ENCODE results near the gene SERPINH1.

Gene SERPINH1

GRCh38 chr11:75547617-75548058 lies 14.4 kb upstream of the SERPINH1 start:
- H3K4me1 ChIP-seq (ENCODE audit: low read length), result no peaks in the 10 kb centered on the region
- TF ChIP-seq EZH2phosphoT487 (IDR thresholded peaks at IDR 0.05; ENCODE audit: low read length) (no peak), CTCF (IDR thresholded peaks at IDR 0.05; ENCODE audit: low read length) (peak; percentile 77), EZH2 (optimal IDR thresholded peaks at IDR 0.05; ENCODE audit: low read depth, low read length) (no peak)
- no peak overlapping the region for H3K9ac ChIP-seq (ENCODE audit: low read length)
- H3K4me3 ChIP-seq (ENCODE audit: low read length), result no peak overlapping the region
- no peaks in the 10 kb centered on the region for H3K9me2 ChIP-seq (replicated peaks; ENCODE audit: insufficient read depth, low read length)
- no peaks in the 10 kb centered on the region for H4K20me1 ChIP-seq (ENCODE audit: insufficient read depth, low read length)
- no peaks in the 10 kb centered on the region for H3K9me3 ChIP-seq (replicated peaks; ENCODE audit: insufficient read depth, low read length)
- no peak overlapping the region for H3K4me2 ChIP-seq (ENCODE audit: low read depth, low read length)
- no peaks in the 10 kb centered on the region for H3K79me2 ChIP-seq (ENCODE audit: low read length)
- no peaks in the 10 kb centered on the region for H3F3A ChIP-seq (ENCODE audit: insufficient read depth, low read length)
- no peak overlapping the region for H2AFZ ChIP-seq (ENCODE audit: low read length)
- no peak overlapping the region for H3K27ac ChIP-seq (ENCODE audit: low read length)
- no peaks in the 10 kb centered on the region for H3K36me3 ChIP-seq (replicated peaks; ENCODE audit: insufficient read depth, low read length)
- DNase-seq, result peak; percentile 33
- peaks cover 10% of the 10 kb centered on the region; the same call in 1 of the 2 replicates for H3K27me3 ChIP-seq (replicated peaks; ENCODE audit: insufficient read depth, low read length)

DNA sequence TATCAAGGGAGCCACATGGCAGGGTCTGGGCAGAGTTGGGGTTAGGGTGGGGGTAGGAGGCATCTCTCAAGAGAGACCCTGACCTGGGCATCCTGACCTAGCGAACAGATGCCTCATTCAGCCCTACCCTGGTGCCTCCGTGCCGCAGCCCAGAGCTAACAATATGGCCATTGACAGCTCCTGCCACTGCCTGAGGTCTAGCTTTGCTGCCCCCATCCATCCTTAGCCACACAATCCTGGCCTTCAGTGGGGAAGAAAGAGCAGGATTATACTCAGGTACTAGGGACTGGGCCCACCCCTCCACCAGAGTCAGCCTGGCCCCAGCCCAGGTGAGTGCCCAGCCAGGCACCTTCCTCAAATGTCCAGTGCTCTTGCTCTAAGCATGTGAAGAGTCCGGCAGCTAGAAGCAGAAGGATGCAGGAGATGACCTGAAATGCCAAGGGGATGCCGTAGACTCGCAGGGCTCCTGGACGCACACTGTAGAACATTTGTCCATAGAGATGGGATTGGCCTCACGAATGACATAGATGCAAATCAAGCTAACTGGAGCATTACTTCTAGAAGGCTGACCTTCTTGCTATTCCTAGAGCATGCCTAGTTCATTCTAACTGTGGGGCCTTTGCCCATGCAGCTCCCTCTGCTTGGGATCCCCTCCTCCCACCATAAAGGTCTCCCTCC lies 13.3 kb upstream of the SERPINH1 start:
- Histone ChIP-seq H3K4me2 (ENCODE audit: low read depth, low read length) (no peak overlapping the region), H3K79me2 (ENCODE audit: low read length) (no peaks in the 10 kb centered on the region), H4K20me1 (ENCODE audit: insufficient read depth, low read length) (no peaks in the 10 kb centered on the region), H3K27me3 (replicated peaks; ENCODE audit: insufficient read depth, low read length) (peaks cover 10% of the 10 kb centered on the region; the same call in 1 of the 2 replicates), H3K27ac (ENCODE audit: low read length) (no peak overlapping the region), H3K4me3 (ENCODE audit: low read length) (no peak overlapping the region), H3K9ac (ENCODE audit: low read length) (no peak overlapping the region), H3K9me3 (replicated peaks; ENCODE audit: insufficient read depth, low read length) (no peaks in the 10 kb centered on the region), H3K36me3 (replicated peaks; ENCODE audit: insufficient read depth, low read length) (no peaks in the 10 kb centered on the region), H2AFZ (ENCODE audit: low read length) (no peak overlapping the region), H3K4me1 (ENCODE audit: low read length) (no peaks in the 10 kb centered on the region), H3K9me2 (replicated peaks; ENCODE audit: insufficient read depth, low read length) (no peaks in the 10 kb centered on the region), H3F3A (ENCODE audit: insufficient read depth, low read length) (no peaks in the 10 kb centered on the region)
- TF ChIP-seq EZH2phosphoT487 (IDR thresholded peaks at IDR 0.05; ENCODE audit: low read length) (no peak), CTCF (IDR thresholded peaks at IDR 0.05; ENCODE audit: low read length) (no peak), EZH2 (optimal IDR thresholded peaks at IDR 0.05; ENCODE audit: low read depth, low read length) (no peak)
- no peak for DNase-seq

DNA sequence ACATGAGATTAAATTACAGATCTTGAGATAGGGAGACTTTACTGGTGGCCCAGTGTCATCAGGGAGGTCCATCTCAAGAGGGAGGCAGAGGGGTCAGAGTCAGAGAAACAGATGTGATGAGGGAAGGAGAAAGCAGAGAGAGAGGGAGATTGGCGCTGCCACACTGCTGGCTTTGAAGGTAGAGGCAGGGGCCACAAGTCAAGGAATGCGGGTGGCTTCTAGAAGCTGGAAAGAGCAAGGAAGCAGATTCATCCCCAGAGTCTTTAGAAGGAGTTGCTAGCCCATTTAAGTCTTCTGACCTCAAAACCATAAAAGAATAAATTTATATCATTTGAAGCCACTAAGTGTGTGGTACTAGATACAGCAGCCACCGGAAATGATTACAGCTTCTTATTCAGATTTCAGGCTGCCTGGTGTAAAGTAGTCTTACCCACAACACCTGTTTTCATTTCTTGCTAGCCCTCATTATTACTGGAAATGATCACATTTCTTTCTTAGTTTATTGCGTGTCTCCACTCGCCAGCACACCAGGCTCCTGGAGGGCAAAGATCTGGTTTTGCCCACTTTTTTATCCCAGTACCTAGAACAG lies 12.6 kb upstream of the SERPINH1 start:
- no peaks in the 10 kb centered on the region for H3K36me3 ChIP-seq (replicated peaks; ENCODE audit: insufficient read depth, low read length)
- no peak overlapping the region for H2AFZ ChIP-seq (ENCODE audit: low read length)
- H3F3A ChIP-seq (ENCODE audit: insufficient read depth, low read length), result no peaks in the 10 kb centered on the region
- H4K20me1 ChIP-seq (ENCODE audit: insufficient read depth, low read length), result no peaks in the 10 kb centered on the region
- H3K9ac ChIP-seq (ENCODE audit: low read length), result no peak overlapping the region
- H3K4me3 ChIP-seq (ENCODE audit: low read length), result no peak overlapping the region
- H3K9me2 ChIP-seq (replicated peaks; ENCODE audit: insufficient read depth, low read length), result no peaks in the 10 kb centered on the region
- H3K4me2 ChIP-seq (ENCODE audit: low read depth, low read length), result no peak overlapping the region
- TF ChIP-seq CTCF (IDR thresholded peaks at IDR 0.05; ENCODE audit: low read length), result no peak
- TF ChIP-seq EZH2 (optimal IDR thresholded peaks at IDR 0.05; ENCODE audit: low read depth, low read length), result no peak
- TF ChIP-seq EZH2phosphoT487 (IDR thresholded peaks at IDR 0.05; ENCODE audit: low read length), result no peak
- peaks cover 10% of the 10 kb centered on the region; the same call in 1 of the 2 replicates for H3K27me3 ChIP-seq (replicated peaks; ENCODE audit: insufficient read depth, low read length)
- no peaks in the 10 kb centered on the region for H3K4me1 ChIP-seq (ENCODE audit: low read length)
- no peak for DNase-seq
- H3K9me3 ChIP-seq (replicated peaks; ENCODE audit: insufficient read depth, low read length), result no peaks in the 10 kb centered on the region
- H3K79me2 ChIP-seq (ENCODE audit: low read length), result no peaks in the 10 kb centered on the region
- no peak overlapping the region for H3K27ac ChIP-seq (ENCODE audit: low read length)

Data from MM.1S (cell line).